Uterus (tissue), 4 donors: ENCODE measurements around the gene GCNT2. TPM values are rescaled to one million over a fixed set of nuclear protein-coding genes. Genes with fewer than 3 reads are reported as not detected.
A peak's percentile ranks its signal among the peaks of the same experiment; 100 is the strongest.

ENCODE experiments used
- DNase-seq, 2 donors: peaks; one replicate each; pipeline ENCODE4 v3.0.0-alpha.2; 2019 to 2020
- H3K27ac ChIP-seq, 2 donors: fragments of 200-600 bp; sonication (generic); 1 replicate in 1 of 2; 2 replicates in 1 of 2; pipeline ENCODE4 v1.5.1; 2016 to 2018
- H3K27me3 ChIP-seq, 2 donors: fragments of 200-600 bp; sonication (generic); one replicate each; pipeline ENCODE4 v1.5.1; 2018 to 2019; ENCODE audit warnings: control low read depth in 1 of 2
- H3K36me3 ChIP-seq, 2 donors: fragments of 200-600 bp; sonication (generic); one replicate each; pipeline ENCODE4 v1.5.1; 2019; ENCODE audit warnings: control low read depth in 1 of 2
- H3K4me1 ChIP-seq, 2 donors: fragments of 200-600 bp; sonication (generic); one replicate each; pipeline ENCODE4 v1.5.1; 2018 to 2019; ENCODE audit warnings: control low read depth in 1 of 2
- H3K4me3 ChIP-seq, 2 donors: fragments of 200-600 bp; sonication (generic); 1 replicate in 1 of 2; 2 replicates in 1 of 2; pipeline ENCODE4 v1.5.1; 2018 to 2019; ENCODE audit warnings: mild to moderate bottlenecking in 1 of 2
- H3K9me3 ChIP-seq, 2 donors: fragments of 200-600 bp; sonication (generic); one replicate each; pipeline ENCODE4 v1.5.1; 2019; ENCODE audit warnings: control low read depth in 1 of 2
- CTCF ChIP-seq, 4 experiments: fragments of 200-600 bp in 2 of 4; fragments of 450-650 bp in 2 of 4; sonication (generic) in 2 of 4; IDR thresholded peaks; one replicate each; pipeline ENCODE4 v1.5.1; 2016 to 2019; ENCODE audit warnings: antibody characterized with exemption in 4 of 4, mild to moderate bottlenecking in 2 of 4, moderate library complexity in 1 of 4
- POLR2A ChIP-seq, 2 donors: fragments of 450-650 bp; IDR thresholded peaks; one replicate each; pipeline ENCODE4 v1.6.1; 2016; ENCODE audit warnings: antibody characterized with exemption in 2 of 2, mild to moderate bottlenecking in 1 of 2, moderate library complexity in 1 of 2
- intact Hi-C: fragments of 100-400 bp; cut with DNase I; formaldehyde crosslinking; loops from one replicate; pipeline ENCODE4 v1.15.1; 2023; ENCODE audit warnings: low total_unique reads
- total RNA-seq, 4 donors: library from RNA; depleted of rRNA in 3 of 4; stranded (reverse); fragments of >200 nt in 3 of 4; gene quantifications; one replicate each; pipeline versions ENCODE4 v1.1.0 to v1.2.4, GENCODE V29; 2014 to 2023
- donor health status: DM: yes; HTN: yes; CAD: no.

Gene GCNT2
- total RNA-seq, 4 donors from 2014 or later = 7.8 to 16.2 (median 10.9) TPM

DNA sequence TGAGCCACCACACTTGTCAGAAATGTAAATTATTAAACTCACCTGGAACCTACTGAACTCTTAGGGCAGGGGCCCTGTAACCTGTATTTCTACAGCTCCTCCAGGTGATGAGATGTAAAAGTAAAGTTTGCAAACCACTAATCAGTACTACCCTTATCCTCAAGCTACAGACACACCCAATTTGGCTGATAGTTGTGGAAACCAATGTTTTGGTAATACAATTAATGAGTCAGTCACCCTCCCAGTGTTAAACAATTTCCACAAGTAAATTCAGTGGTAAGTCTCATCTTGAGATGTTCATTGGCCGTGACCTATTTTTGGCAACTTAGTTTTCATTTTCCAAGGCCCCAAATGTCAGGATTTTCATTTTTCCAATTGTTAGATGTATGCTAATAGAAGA is 29.6 kb downstream of the GCNT2 start:
- no peaks in the 10 kb centered on the region for H3K27me3 ChIP-seq
- no peak overlapping the region for H3K4me3 ChIP-seq
- no peaks in the 10 kb centered on the region for H3K36me3 ChIP-seq
- no peaks in the 10 kb centered on the region for H3K4me1 ChIP-seq
- no peaks in the 10 kb centered on the region for H3K9me3 ChIP-seq
- DNase-seq = no peak
- intact Hi-C loops = no loop called here
- no peak overlapping the region for H3K27ac ChIP-seq
- TF ChIP-seq CTCF (IDR thresholded peaks at IDR 0.05) (no peak), POLR2A (IDR thresholded peaks at IDR 0.05) (no peak)

DNA sequence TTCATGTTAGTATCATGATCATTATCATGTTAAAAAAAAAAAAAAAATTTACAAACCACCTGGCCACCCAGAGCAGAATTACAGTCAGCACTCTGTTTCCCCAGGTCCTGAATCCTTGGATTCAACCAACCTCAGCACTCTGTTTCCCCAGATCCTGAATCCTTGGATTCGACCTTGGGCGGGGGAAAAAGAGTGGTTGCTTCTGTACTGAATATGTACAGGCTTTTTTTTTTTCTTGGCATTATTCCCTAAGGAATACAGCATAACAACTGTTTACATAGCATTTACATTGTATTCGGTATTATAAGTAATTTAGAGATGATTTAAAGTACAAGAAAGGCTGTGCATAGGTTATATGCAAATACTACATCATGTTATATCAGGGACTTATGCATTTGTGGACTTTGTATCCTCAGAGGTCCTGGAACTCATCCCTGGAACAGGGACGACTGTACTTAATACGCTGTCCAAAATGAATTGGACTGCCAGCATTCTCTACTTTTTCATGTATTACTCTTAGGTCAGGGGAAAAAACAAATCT is 31.2 kb downstream of the GCNT2 start:
- TF ChIP-seq CTCF (IDR thresholded peaks at IDR 0.05) (no peak), POLR2A (IDR thresholded peaks at IDR 0.05) (no peak)
- no peak overlapping the region for H3K4me3 ChIP-seq
- H3K9me3 ChIP-seq = no peaks in the 10 kb centered on the region
- no peaks in the 10 kb centered on the region for H3K36me3 ChIP-seq
- no peaks in the 10 kb centered on the region for H3K27me3 ChIP-seq
- H3K4me1 ChIP-seq = no peaks in the 10 kb centered on the region
- intact Hi-C loops = no loop called here
- no peak overlapping the region for H3K27ac ChIP-seq
- no peak for DNase-seq

- DNase-seq = no peak
- intact Hi-C loops = no loop called here
- H3K4me1 ChIP-seq = no peaks in the 10 kb centered on the region
These were observed 32.7 kb downstream of the GCNT2 start for GRCh38 chr6:10553871-10554270.

DNA sequence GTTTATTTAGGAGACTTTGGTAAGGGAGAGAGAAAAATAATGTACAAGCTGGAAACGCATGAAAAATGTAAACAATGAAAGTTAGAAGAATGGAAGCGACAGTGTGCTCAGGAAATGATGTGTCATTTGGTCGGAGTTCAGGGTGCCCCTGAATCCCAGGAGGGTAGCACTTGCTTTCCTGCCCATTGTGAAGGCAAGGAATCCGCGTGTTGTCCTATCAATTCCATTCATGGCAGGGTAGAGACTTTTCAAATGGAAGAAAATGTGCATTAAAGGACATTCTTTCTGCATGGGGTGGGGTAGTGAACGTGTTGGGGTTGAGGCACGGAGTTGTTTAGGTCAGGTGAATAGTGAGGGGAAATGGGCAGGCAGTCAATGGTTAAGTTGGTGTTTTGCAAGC is 33.7 kb downstream of the GCNT2 start:
- Histone ChIP-seq H3K36me3 (no peaks in the 10 kb centered on the region), H3K27me3 (no peaks in the 10 kb centered on the region), H3K4me1 (no peaks in the 10 kb centered on the region), H3K27ac (no peak overlapping the region), H3K4me3 (no peak overlapping the region), H3K9me3 (no peaks in the 10 kb centered on the region)
- intact Hi-C loops = no loop called here
- no peak for DNase-seq
- TF ChIP-seq CTCF (IDR thresholded peaks at IDR 0.05) (no peak), POLR2A (IDR thresholded peaks at IDR 0.05) (no peak)

More at GRCh38 chr6:10553871-10554270, 32.7 kb downstream of the GCNT2 start:
- no peak overlapping the region for H3K27ac ChIP-seq
- H3K36me3 ChIP-seq = no peaks in the 10 kb centered on the region
- H3K27me3 ChIP-seq = no peaks in the 10 kb centered on the region
- no peaks in the 10 kb centered on the region for H3K9me3 ChIP-seq
- no peak overlapping the region for H3K4me3 ChIP-seq
- no peak for TF ChIP-seq CTCF (IDR thresholded peaks at IDR 0.05)
- TF ChIP-seq POLR2A (IDR thresholded peaks at IDR 0.05) = no peak

GRCh38 chr6:10555625-10556309 is 34.6 kb downstream of the GCNT2 start:
- H3K36me3 ChIP-seq = no peaks in the 10 kb centered on the region
- peak overlapping the region; percentile 13 to 33 for H3K27ac ChIP-seq
- intact Hi-C loops = no loop called here
- DNase-seq = peak in 1 of 2 donors; percentile 21
- TF ChIP-seq CTCF (IDR thresholded peaks at IDR 0.05) (no peak), POLR2A (IDR thresholded peaks at IDR 0.05) (peak in 1 of 2 donors; percentile 28)
- H3K4me3 ChIP-seq = peak overlapping the region in 1 of 2 donors; percentile 20
- no peaks in the 10 kb centered on the region for H3K9me3 ChIP-seq
- H3K4me1 ChIP-seq = no peaks in the 10 kb centered on the region
- H3K27me3 ChIP-seq = no peaks in the 10 kb centered on the region
